SK-N-SH (cell line): ENCODE results near the gene SIRT1. TPM values are rescaled to one million over a fixed set of nuclear protein-coding genes. Genes with fewer than 3 reads are reported as not detected.
A peak's percentile ranks its signal among the peaks of the same experiment; 100 is the strongest.

Experiments
- CTCF ChIA-PET: fragments of 300-600, 350-600 bp; formaldehyde crosslinking; extraction: SDS; loops from one replicate; lab custom pipeline; 2021; lab: Yijun Ruan, JAX
- POLR2A ChIA-PET: fragments of 350-600 bp; sonication (Branson Sonifier 250); formaldehyde crosslinking; extraction: SDS; loops from one replicate; lab custom pipeline; 2020; ENCODE audit warnings: antibody characterized with exemption, inconsistent platforms; lab: Yijun Ruan, JAX
- DNase-seq: peaks from one replicate; pipeline ENCODE4 v3.0.0; 2012
- H2AFZ ChIP-seq: fragments of 200-600 bp; sonication (generic); 2 replicates; pipeline ENCODE4 v1.8.1; 2016; ENCODE audit warnings: antibody characterized with exemption, mild to moderate bottlenecking, low read depth
- H3F3A ChIP-seq: fragments of 200-600 bp; sonication (generic); replicated peaks from 2 replicates; pipeline ENCODE3; 2016; ENCODE audit warnings: antibody characterized with exemption, mild to moderate bottlenecking; ENCODE audit not compliant: insufficient read depth
- H3K27ac ChIP-seq, 2 experiments: fragments of 200-500 bp in 1 of 2; fragments of 200-600 bp in 1 of 2; sonication (Bioruptor generic) in 1 of 2; sonication (generic), shearing (Covaris generic) in 1 of 2; 2 replicates each; pipeline versions ENCODE4 v1.5.1 to v1.6.1; 2014 to 2016; ENCODE audit warnings: low read depth in 2 of 2, inconsistent platforms in 1 of 2, low read length in 1 of 2, mild to moderate bottlenecking in 1 of 2, mixed read lengths in 1 of 2
- H3K27me3 ChIP-seq: fragments of 200-600 bp; sonication (generic), shearing (Covaris generic); 2 replicates; pipeline ENCODE4 v1.6.1; 2016; ENCODE audit warnings: mixed run types; ENCODE audit not compliant: insufficient read depth
- H3K36me3 ChIP-seq, 2 experiments: fragments of 200-500 bp in 1 of 2; fragments of 200-600 bp in 1 of 2; sonication (Bioruptor generic) in 1 of 2; sonication (generic) in 1 of 2; replicated peaks in 1 of 2; 2 replicates each; pipeline versions ENCODE3 to v1.5.1; 2014 to 2016; ENCODE audit warnings: low read length in 1 of 2, mild to moderate bottlenecking in 1 of 2; ENCODE audit not compliant: insufficient read depth in 2 of 2, control insufficient read depth in 1 of 2
- H3K4me1 ChIP-seq, 2 experiments: fragments of 200-500 bp in 1 of 2; fragments of 200-600 bp in 1 of 2; sonication (Bioruptor generic) in 1 of 2; sonication (generic), shearing (Covaris generic) in 1 of 2; 2 replicates each; pipeline versions ENCODE4 v1.5.1 to v1.6.1; 2014 to 2016; ENCODE audit warnings: low read depth in 1 of 2, low read length in 1 of 2, mixed run types in 1 of 2; ENCODE audit not compliant: insufficient read depth in 2 of 2, control insufficient read depth in 1 of 2
- H3K4me2 ChIP-seq: fragments of 200-600 bp; sonication (generic), shearing (Covaris generic); 2 replicates; pipeline ENCODE4 v1.6.1; 2017; ENCODE audit warnings: mixed run types
- H3K4me3 ChIP-seq, 2 experiments: fragments of 200-500 bp in 1 of 2; fragments of 200-600 bp in 1 of 2; sonication (Bioruptor generic) in 1 of 2; sonication (generic), shearing (Covaris generic) in 1 of 2; 2 replicates each; pipeline versions ENCODE4 v1.5.1 to v1.8.1; 2014 to 2016; ENCODE audit warnings: low read depth in 2 of 2, inconsistent platforms in 1 of 2, low read length in 1 of 2, mild to moderate bottlenecking in 1 of 2, mixed read lengths in 1 of 2, moderate library complexity in 1 of 2
- H3K79me2 ChIP-seq: fragments of 200-600 bp; sonication (generic); 2 replicates; pipeline ENCODE4 v1.8.1; 2017; ENCODE audit warnings: mild to moderate bottlenecking; ENCODE audit not compliant: insufficient read depth
- H3K9ac ChIP-seq: fragments of 200-600 bp; sonication (generic); 2 replicates; pipeline ENCODE4 v1.6.1; 2017; ENCODE audit warnings: mixed run types
- H3K9me2 ChIP-seq: fragments of 200-600 bp; sonication (generic); 2 replicates; pipeline ENCODE4 v1.6.1; 2017; ENCODE audit warnings: mixed run types
- H3K9me3 ChIP-seq: fragments of 200-600 bp; sonication (generic); 2 replicates; pipeline ENCODE4 v1.6.1; 2017; ENCODE audit warnings: mixed run types, mild to moderate bottlenecking, moderate library complexity
- H4K20me1 ChIP-seq: fragments of 200-600 bp; sonication (generic); 2 replicates; pipeline ENCODE4 v1.6.1; 2017; ENCODE audit warnings: mild to moderate bottlenecking, mixed run types; ENCODE audit not compliant: insufficient read depth
- FOSL2 ChIP-seq: IDR thresholded peaks from 2 replicates; pipeline ENCODE4 v1.4.0; 2012; ENCODE audit warnings: low read depth, mild to moderate bottlenecking, moderate library complexity, borderline replicate concordance
- FOXJ3 ChIP-seq: sonication (generic); formaldehyde crosslinking; IDR thresholded peaks from 2 replicates; pipeline ENCODE4 v1.5.1; 2020; ENCODE audit warnings: mild to moderate bottlenecking, missing genetic modification reagents
- FOXM1 ChIP-seq: IDR thresholded peaks from 2 replicates; pipeline ENCODE4 v1.4.0; 2012; ENCODE audit warnings: low read depth, mild to moderate bottlenecking
- GABPA ChIP-seq: IDR thresholded peaks from 2 replicates; pipeline ENCODE4 v1.4.0; 2012; ENCODE audit warnings: low read depth, mild to moderate bottlenecking
- MEF2A ChIP-seq: IDR thresholded peaks from 2 replicates; pipeline ENCODE4 v1.4.0; 2012; ENCODE audit warnings: low read depth, borderline replicate concordance
- POLR2AphosphoS5 ChIP-seq: IDR thresholded peaks from 2 replicates; pipeline ENCODE4 v1.6.1; 2012; ENCODE audit warnings: low read depth, low read length
- SIN3A ChIP-seq: IDR thresholded peaks from 2 replicates; pipeline ENCODE4 v1.6.1; 2012; ENCODE audit warnings: low read depth, mild to moderate bottlenecking, low read length, moderate library complexity, borderline replicate concordance
- TEAD4 ChIP-seq: IDR thresholded peaks from 2 replicates; pipeline ENCODE4 v1.4.0; 2012; ENCODE audit warnings: mild to moderate bottlenecking, borderline replicate concordance; ENCODE audit not compliant: insufficient read depth
- WGBS: methylation state at CpG from one replicate; pipeline ENCODE4 v1.1.6; 2017; ENCODE audit warnings: low lambda C conversion rate; 5-methylcytosine and 5-hydroxymethylcytosine counted together
- polyA plus RNA-seq, 3 experiments: library from polyadenylated mRNA; depleted of rRNA; stranded (reverse); fragments of >200 nt; gene quantifications; 2 replicates each; pipeline ENCODE4 v1.2.3, GENCODE V29; 2012
- TF ChIP-seq, protein P1 (sequence below): IDR thresholded peaks from 2 replicates; pipeline ENCODE4 v1.6.1; 2012; ENCODE audit warnings: mild to moderate bottlenecking, low read depth, low read length, moderate library complexity

SIRT1 gene
- polyA plus RNA-seq, 1 of the 3 experiments (the other 2 are of a cell fraction), result 6.0 TPM

DNA sequence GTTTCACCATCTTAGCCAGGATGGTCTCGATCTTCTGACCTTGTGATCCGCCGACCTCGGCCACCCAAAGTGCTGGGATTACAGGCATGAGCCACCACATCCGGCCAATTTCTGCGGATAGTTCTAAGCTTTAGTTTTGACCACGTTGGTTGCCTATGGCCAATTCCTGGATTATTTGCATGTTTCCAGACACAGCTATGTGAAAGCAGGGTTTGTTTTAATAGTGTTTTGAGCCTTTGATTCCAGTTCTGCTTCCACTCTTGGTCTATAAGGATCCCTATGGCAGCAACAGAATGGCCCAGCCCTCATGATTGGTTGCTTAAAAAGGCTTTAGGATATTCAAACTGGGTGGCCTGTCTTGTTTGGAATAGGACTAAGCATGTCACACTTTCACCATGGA is 19.1 kb downstream of the SIRT1 start:
- no peak overlapping the region for H3K4me2 ChIP-seq
- ChIA-PET CTCF (interaction anchor here (1.7 kb wide), 1 partner anchor 48 kb away, joined by 3 read pairs; no protein-coding TSS in a partner anchor), POLR2A (no interaction called here)
- H3K4me3 ChIP-seq, result no peak overlapping the region
- H3K27me3 ChIP-seq, result no peaks in the 10 kb centered on the region
- H3K27ac ChIP-seq, result no peak overlapping the region
- TF ChIP-seq TEAD4, result no peak
- H3K9me3 ChIP-seq, result no peaks in the 10 kb centered on the region
- H3K4me1 ChIP-seq, result no peaks in the 10 kb centered on the region
- H4K20me1 ChIP-seq, result no peaks in the 10 kb centered on the region
- WGBS, result 92% methylated on average over 7 of the region's 7 CpGs
- peaks cover 54% of the 10 kb centered on the region for H3K79me2 ChIP-seq
- no peaks in the 10 kb centered on the region for H3K9me2 ChIP-seq
- peaks cover 21 to 66% of the 10 kb centered on the region in 2 experiments for H3K36me3 ChIP-seq
- H3K9ac ChIP-seq, result no peak overlapping the region
- no peak overlapping the region for H2AFZ ChIP-seq
- no peak for DNase-seq
- H3F3A ChIP-seq, result no peaks in the 10 kb centered on the region

GRCh38 chr10:67912331-67912946 is 28.0 kb downstream of the SIRT1 start:
- Histone ChIP-seq H3K4me3 (no peak overlapping the region), H3K27me3 (no peaks in the 10 kb centered on the region), H2AFZ (no peak overlapping the region), H4K20me1 (no peaks in the 10 kb centered on the region), H3K36me3 (peaks cover 68 to 85% of the 10 kb centered on the region in 2 experiments), H3F3A (peaks cover 16% of the 10 kb centered on the region), H3K27ac (peak overlapping the region in 1 of 2 experiments; percentile 30; a peak in 1 of 4 replicates), H3K4me2 (no peak overlapping the region), H3K9ac (no peak overlapping the region), H3K4me1 (no peaks in the 10 kb centered on the region), H3K9me2 (no peaks in the 10 kb centered on the region; the same call in 1 of the 2 replicates), H3K9me3 (no peaks in the 10 kb centered on the region), H3K79me2 (peaks cover 10% of the 10 kb centered on the region; the same call in 1 of the 2 replicates)
- CTCF ChIA-PET, result no interaction called here
- WGBS, result 70% methylated on average over 2 of the region's 2 CpGs
- TF ChIP-seq TEAD4 (no peak), FOXJ3 (CRISPR knock-in tag) (no peak), GABPA (no peak), FOSL2 (no peak), FOXM1 (no peak), SIN3A (no peak), POLR2AphosphoS5 (no peak), MEF2A (no peak)
- TF ChIP-seq, protein P1, sequence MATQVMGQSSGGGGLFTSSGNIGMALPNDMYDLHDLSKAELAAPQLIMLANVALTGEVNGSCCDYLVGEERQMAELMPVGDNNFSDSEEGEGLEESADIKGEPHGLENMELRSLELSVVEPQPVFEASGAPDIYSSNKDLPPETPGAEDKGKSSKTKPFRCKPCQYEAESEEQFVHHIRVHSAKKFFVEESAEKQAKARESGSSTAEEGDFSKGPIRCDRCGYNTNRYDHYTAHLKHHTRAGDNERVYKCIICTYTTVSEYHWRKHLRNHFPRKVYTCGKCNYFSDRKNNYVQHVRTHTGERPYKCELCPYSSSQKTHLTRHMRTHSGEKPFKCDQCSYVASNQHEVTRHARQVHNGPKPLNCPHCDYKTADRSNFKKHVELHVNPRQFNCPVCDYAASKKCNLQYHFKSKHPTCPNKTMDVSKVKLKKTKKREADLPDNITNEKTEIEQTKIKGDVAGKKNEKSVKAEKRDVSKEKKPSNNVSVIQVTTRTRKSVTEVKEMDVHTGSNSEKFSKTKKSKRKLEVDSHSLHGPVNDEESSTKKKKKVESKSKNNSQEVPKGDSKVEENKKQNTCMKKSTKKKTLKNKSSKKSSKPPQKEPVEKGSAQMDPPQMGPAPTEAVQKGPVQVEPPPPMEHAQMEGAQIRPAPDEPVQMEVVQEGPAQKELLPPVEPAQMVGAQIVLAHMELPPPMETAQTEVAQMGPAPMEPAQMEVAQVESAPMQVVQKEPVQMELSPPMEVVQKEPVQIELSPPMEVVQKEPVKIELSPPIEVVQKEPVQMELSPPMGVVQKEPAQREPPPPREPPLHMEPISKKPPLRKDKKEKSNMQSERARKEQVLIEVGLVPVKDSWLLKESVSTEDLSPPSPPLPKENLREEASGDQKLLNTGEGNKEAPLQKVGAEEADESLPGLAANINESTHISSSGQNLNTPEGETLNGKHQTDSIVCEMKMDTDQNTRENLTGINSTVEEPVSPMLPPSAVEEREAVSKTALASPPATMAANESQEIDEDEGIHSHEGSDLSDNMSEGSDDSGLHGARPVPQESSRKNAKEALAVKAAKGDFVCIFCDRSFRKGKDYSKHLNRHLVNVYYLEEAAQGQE, result no peak
- no peak for DNase-seq
- POLR2A ChIA-PET, result no interaction called here
